Fibroblast of peridontal ligament (primary cell): Measurements from ENCODE around the gene WDR38.
A peak's percentile ranks its signal among the peaks of the same experiment; 100 is the strongest.

ENCODE experiments used
- DNase-seq: peaks from one replicate; pipeline ENCODE4 v3.0.0-alpha.2; 2010; ENCODE audit errors: extremely low read depth

Gene WDR38

GRCh38 chr9:124857533-124858162 is 4.4 kb downstream of the WDR38 start:
- no peak for DNase-seq

- DNase-seq: no peak
These were observed 5.2 kb downstream of the WDR38 start for GRCh38 chr9:124858330-124859046.

- DNase-seq: no peak
These were observed 6.7 kb downstream of the WDR38 start for GRCh38 chr9:124859803-124860581.

GRCh38 chr9:124860582-124861341 is 7.5 kb downstream of the WDR38 start:
- DNase-seq: no peak

- DNase-seq: peak; percentile 84
These were observed 8.3 kb downstream of the WDR38 start, which contains the start of the genes ARPC5L and RPL35 for GRCh38 chr9:124861342-124862229. Gene ARPC5L, plus strand, starts transcription at chr9:124862130. Its CDS starts 7,161 bp downstream, at chr9:124869291. Gene RPL35, minus strand, starts transcription at chr9:124861957. Its CDS starts 45 bp downstream, at chr9:124861912.

GRCh38 chr9:124863371-124863871 is 10.2 kb downstream of the WDR38 start:
- no peak for DNase-seq

- peak; percentile 55 for DNase-seq
These were observed 15.5 kb downstream of the WDR38 start for GRCh38 chr9:124868511-124869465.

GRCh38 chr9:124869466-124869985 is 16.3 kb downstream of the WDR38 start:
- no peak for DNase-seq

- DNase-seq: no peak
These were observed 16.8 kb downstream of the WDR38 start for GRCh38 chr9:124869986-124870560.

- no peak for DNase-seq
These were observed 17.5 kb downstream of the WDR38 start for GRCh38 chr9:124870723-124871122.

- no peak for DNase-seq
These were observed 17.9 kb downstream of the WDR38 start for GRCh38 chr9:124871156-124871561.

- DNase-seq: no peak
These were observed 20.4 kb downstream of the WDR38 start for GRCh38 chr9:124873664-124874063.

GRCh38 chr9:124875501-124875900 is 22.2 kb downstream of the WDR38 start:
- no peak for DNase-seq

GRCh38 chr9:124877021-124877782 is 23.9 kb downstream of the WDR38 start:
- no peak for DNase-seq

GRCh38 chr9:124878021-124878420 is 24.8 kb downstream of the WDR38 start:
- DNase-seq: no peak

- no peak for DNase-seq
These were observed 25.3 kb downstream of the WDR38 start for GRCh38 chr9:124878518-124878917.

- DNase-seq: no peak
These were observed 26.0 kb downstream of the WDR38 start for GRCh38 chr9:124879226-124879625.

GRCh38 chr9:124880501-124880900 is 27.2 kb downstream of the WDR38 start:
- no peak for DNase-seq
